Heart left ventricle (tissue), 16 donors: ENCODE data around the gene CHCHD6. TPM values are rescaled to one million over a fixed set of nuclear protein-coding genes. Genes with fewer than 3 reads are reported as not detected.
A peak's percentile ranks its signal among the peaks of the same experiment; 100 is the strongest.

Source experiments
- ATAC-seq, 4 donors: fragments of 200-7000 bp; cut with Tn5 transposase; one replicate each; pipeline ENCODE4 v1.9.1; 2020 to 2022; ENCODE audit warnings: moderate library complexity in 4 of 4, mild to moderate bottlenecking in 3 of 4, moderate number of reproducible peaks in 1 of 4
- DNase-seq, 5 donors: peaks; one replicate each; pipeline ENCODE4 v3.0.0-alpha.2; 2020
- H3K27ac ChIP-seq, 12 donors: fragments of 200-600 bp; sonication (generic) in 4 of 12; one replicate each; pipeline versions ENCODE4 v1.5.0 to v1.8.0; 2016 to 2022; ENCODE audit warnings: mild to moderate bottlenecking in 2 of 12
- H3K27me3 ChIP-seq, 9 donors: fragments of 200-600 bp; sonication (generic) in 2 of 9; one replicate each; pipeline versions ENCODE4 v1.5.1 to v1.8.0; 2016 to 2022; ENCODE audit warnings: mild to moderate bottlenecking in 3 of 9
- H3K36me3 ChIP-seq, 9 donors: fragments of 200-600 bp; sonication (generic) in 2 of 9; one replicate each; pipeline versions ENCODE4 v1.5.0 to v1.8.0; 2018 to 2022; ENCODE audit warnings: mild to moderate bottlenecking in 2 of 9
- H3K4me1 ChIP-seq, 12 donors: fragments of 200-600 bp; sonication (generic) in 4 of 12; one replicate each; pipeline versions ENCODE4 v1.5.0 to v1.8.0; 2016 to 2022; ENCODE audit warnings: mild to moderate bottlenecking in 3 of 12
- H3K4me3 ChIP-seq, 12 donors: fragments of 200-600 bp; sonication (generic) in 4 of 12; one replicate each; pipeline versions ENCODE4 v1.5.0 to v1.8.0; 2017 to 2022; ENCODE audit warnings: mild to moderate bottlenecking in 9 of 12, moderate library complexity in 4 of 12
- H3K9me3 ChIP-seq, 12 donors: fragments of 200-600 bp; sonication (generic) in 4 of 12; one replicate each; pipeline versions ENCODE4 v1.5.0 to v1.8.0; 2016 to 2022; ENCODE audit warnings: mild to moderate bottlenecking in 1 of 12
- CTCF ChIP-seq, 12 donors: fragments of 200-600 bp; sonication (generic) in 4 of 12; IDR thresholded peaks; one replicate each; pipeline versions ENCODE4 v1.5.0 to v1.8.0; 2018 to 2022; ENCODE audit warnings: antibody characterized with exemption in 12 of 12, mild to moderate bottlenecking in 5 of 12
- POLR2A ChIP-seq, 2 donors: fragments of 450-650 bp; IDR thresholded peaks; one replicate each; pipeline ENCODE4 v1.6.1; 2017; ENCODE audit warnings: antibody characterized with exemption in 2 of 2, mild to moderate bottlenecking in 2 of 2, moderate library complexity in 2 of 2
- WGBS, 4 donors: extraction: QIAGEN DNeasy Blood & Tissue Kit in 2 of 4; methylation state at CpG; one replicate each; pipeline versions ENCODE4 v1.1.5 to v1.1.7; 2013 to 2018; 5-methylcytosine and 5-hydroxymethylcytosine counted together
- intact Hi-C, 10 donors: fragments of 100-400 bp; cut with DNase I; formaldehyde crosslinking; loops; one replicate each; pipeline versions ENCODE4 v1.11.1 to v1.14.2; 2022
- polyA plus RNA-seq, 2 donors: library from polyadenylated mRNA; stranded (reverse); fragments of 200-250 nt; gene quantifications; one replicate each; pipeline ENCODE4 v1.2.3, GENCODE V29; 2013
- total RNA-seq, 9 donors: library from RNA; depleted of rRNA in 2 of 9; stranded (reverse); fragments of >200 nt in 2 of 9; fragmentation: NEBNext Ultra II Directional in 3 of 9; extraction: Animal tissue kit (Norgen Biotek cat#: 25700) in 3 of 9; gene quantifications; one replicate each; pipeline versions ENCODE4 v1.1.0 to v1.2.4, GENCODE V29; 2016 to 2023
- donor health status: ischemic (EF 13 %, LVEDD 7.1; RV severe dilation, severe dysfunction).
- donor health status: healthy with polysubstance abuse.
- donor health status: DM: no; HTN: yes; CAD: no.
- donor health status: DM: no; HTN: no; CAD: no.
- donor health status: ischemic (EF 25% LVEDD 6.9; RV normal size, moderate dysfunction).
- donor health status: ischemic (EF 25% LVEDD 5.7; RV mildly dilated, moderate dysfunction).
- donor health status: healthy.
- donor health status: DM: yes; HTN: yes; CAD: no.
- donor health status: ischemic (EF 35%, LVEDD 5.7; RV mildly dilated, moderate dysfunction).
- donor health status: nonischemic (EF 11% LVEDD 7.7; RV severe dilation, severe dysfunction).
- donor health status: DM: yes; HTN: yes; CAD: no.
- donor health status: PGD.
- donor health status: ischemic (EF 29% LVEDD 5.4; RV normal size, mild dysfunction).
- donor health status: nonischemic (EF 23%, LVEDD 6.1; RV moderate dilation, normal function).

CHCHD6 gene
- total and polyA plus RNA-seq, 11 donors = 7.7 to 29.3 (median 11.6) TPM

- Histone ChIP-seq H3K27me3 (no peaks in the 10 kb centered on the region), H3K4me1 (peaks cover 0 to 16% (median 6%) of the 10 kb centered on the region in 12 donors), H3K4me3 (no peak overlapping the region), H3K36me3 (no peaks in the 10 kb centered on the region), H3K27ac (no peak overlapping the region), H3K9me3 (no peaks in the 10 kb centered on the region)
- ATAC-seq (no peak), DNase-seq (no peak)
- intact Hi-C loops = no loop called here
- 98% methylated on average over 4 of the region's 4 CpGs for WGBS, 4 donors
- no peak for TF ChIP-seq CTCF (IDR thresholded peaks at IDR 0.05)
- TF ChIP-seq POLR2A (IDR thresholded peaks at IDR 0.05) = no peak
These were observed 151.3 kb downstream of the CHCHD6 start for GRCh38 chr3:126855374-126855773.

- DNase-seq (no peak), ATAC-seq (peak in 3 of 4 donors; percentile 50 to 57 (median 50))
- H3K36me3 ChIP-seq = no peaks in the 10 kb centered on the region
- TF ChIP-seq POLR2A (IDR thresholded peaks at IDR 0.05) (no peak), CTCF (IDR thresholded peaks at IDR 0.05) (no peak)
- no peaks in the 10 kb centered on the region for H3K27me3 ChIP-seq
- WGBS, 4 donors = 60 to 77% (median 70%) methylated on average over 4 to 6 of the region's 6 CpGs
- intact Hi-C loops = no loop called here
- H3K27ac ChIP-seq = no peak overlapping the region
- no peak overlapping the region for H3K4me3 ChIP-seq
- no peaks in the 10 kb centered on the region for H3K9me3 ChIP-seq
- peaks cover 0 to 7% (median 0%) of the 10 kb centered on the region in 12 donors for H3K4me1 ChIP-seq
These were observed 153.9 kb downstream of the CHCHD6 start for GRCh38 chr3:126857928-126858327.

GRCh38 chr3:126858401-126858800 is 154.4 kb downstream of the CHCHD6 start:
- no peak overlapping the region for H3K4me3 ChIP-seq
- no peak for TF ChIP-seq CTCF (IDR thresholded peaks at IDR 0.05)
- no peak for TF ChIP-seq POLR2A (IDR thresholded peaks at IDR 0.05)
- no peaks in the 10 kb centered on the region for H3K27me3 ChIP-seq
- 89 to 91% (median 89%) methylated on average over 9 to 11 of the region's 11 CpGs for WGBS, 4 donors
- H3K36me3 ChIP-seq = no peaks in the 10 kb centered on the region
- H3K9me3 ChIP-seq = no peaks in the 10 kb centered on the region
- no peak overlapping the region for H3K27ac ChIP-seq
- DNase-seq (no peak), ATAC-seq (peak in 3 of 4 donors; percentile 10 to 16 (median 16))
- H3K4me1 ChIP-seq = peaks cover 0 to 7% (median 0%) of the 10 kb centered on the region in 12 donors
- intact Hi-C loops = no loop called here

GRCh38 chr3:126858887-126859286 is 154.8 kb downstream of the CHCHD6 start:
- intact Hi-C loops = no loop called here
- 83 to 91% (median 86%) methylated on average over 10 of the region's 10 CpGs for WGBS, 4 donors
- TF ChIP-seq CTCF (IDR thresholded peaks at IDR 0.05) (no peak), POLR2A (IDR thresholded peaks at IDR 0.05) (no peak)
- Histone ChIP-seq H3K4me3 (no peak overlapping the region), H3K9me3 (no peaks in the 10 kb centered on the region), H3K27ac (no peak overlapping the region), H3K36me3 (no peaks in the 10 kb centered on the region), H3K4me1 (peaks cover 0 to 7% (median 0%) of the 10 kb centered on the region in 12 donors), H3K27me3 (no peaks in the 10 kb centered on the region)
- ATAC-seq (peak in 2 of 4 donors; percentile 12 to 13), DNase-seq (no peak)
